HG02588 (cell line): Measurements from ENCODE around the gene KISS1R.
"Not testable (repeated sequence)": the region's sequence is repeated elsewhere in the genome, so short reads cannot be mapped to it uniquely, and the experiment has no call there.

ENCODE experiments used
- ATAC-seq: cut with Tn5 transposase; IDR thresholded peaks from one replicate; pipeline ENCODE4 v1.9.1; 2021; ENCODE audit warnings: mild to moderate bottlenecking, moderate library complexity; ENCODE audit not compliant: unreplicated experiment

Gene KISS1R

GRCh38 chr19:952049-952679 is 35.0 kb downstream of the KISS1R start:
- no peak for ATAC-seq

GRCh38 chr19:952680-953444 is 35.7 kb downstream of the KISS1R start:
- ATAC-seq = no peak

GRCh38 chr19:953445-954271 is 36.5 kb downstream of the KISS1R start:
- ATAC-seq = no peak

- ATAC-seq = no peak
These were observed 37.1 kb downstream of the KISS1R start for GRCh38 chr19:954272-954671.

- ATAC-seq = no peak
These were observed 37.8 kb downstream of the KISS1R start for GRCh38 chr19:954672-955494.

- no peak for ATAC-seq
These were observed 39.0 kb downstream of the KISS1R start for GRCh38 chr19:955803-956765.

- no peak for ATAC-seq
These were observed 39.8 kb downstream of the KISS1R start for GRCh38 chr19:956766-957440.

GRCh38 chr19:957578-957977 is 40.4 kb downstream of the KISS1R start:
- not testable (repeated sequence) for ATAC-seq

- no peak for ATAC-seq
These were observed 42.1 kb downstream of the KISS1R start for GRCh38 chr19:958967-959855.

- no peak for ATAC-seq
These were observed 42.9 kb downstream of the KISS1R start for GRCh38 chr19:960020-960419.

- ATAC-seq = no peak
These were observed 43.4 kb downstream of the KISS1R start for GRCh38 chr19:960601-960938.

GRCh38 chr19:961866-962620 is 44.9 kb downstream of the KISS1R start:
- no peak for ATAC-seq

- ATAC-seq = no peak
These were observed 45.7 kb downstream of the KISS1R start for GRCh38 chr19:962683-963400.

GRCh38 chr19:963486-963951 is 46.4 kb downstream of the KISS1R start:
- ATAC-seq = no peak

GRCh38 chr19:964116-964520 is 47.0 kb downstream of the KISS1R start:
- no peak for ATAC-seq

- no peak for ATAC-seq
These were observed 47.9 kb downstream of the KISS1R start for GRCh38 chr19:964761-965694.
